Stromal cell of bone marrow (primary cell): ENCODE data around the gene ZFYVE9.
A peak's percentile ranks its signal among the peaks of the same experiment; 100 is the strongest.
"Not testable (repeated sequence)": the region's sequence is repeated elsewhere in the genome, so short reads cannot be mapped to it uniquely, and the experiment has no call there.

Experiments used
- DNase-seq: peaks from one replicate; pipeline ENCODE4 v3.0.0-alpha.2; 2012; ENCODE audit warnings: low read depth

Gene ZFYVE9

DNA sequence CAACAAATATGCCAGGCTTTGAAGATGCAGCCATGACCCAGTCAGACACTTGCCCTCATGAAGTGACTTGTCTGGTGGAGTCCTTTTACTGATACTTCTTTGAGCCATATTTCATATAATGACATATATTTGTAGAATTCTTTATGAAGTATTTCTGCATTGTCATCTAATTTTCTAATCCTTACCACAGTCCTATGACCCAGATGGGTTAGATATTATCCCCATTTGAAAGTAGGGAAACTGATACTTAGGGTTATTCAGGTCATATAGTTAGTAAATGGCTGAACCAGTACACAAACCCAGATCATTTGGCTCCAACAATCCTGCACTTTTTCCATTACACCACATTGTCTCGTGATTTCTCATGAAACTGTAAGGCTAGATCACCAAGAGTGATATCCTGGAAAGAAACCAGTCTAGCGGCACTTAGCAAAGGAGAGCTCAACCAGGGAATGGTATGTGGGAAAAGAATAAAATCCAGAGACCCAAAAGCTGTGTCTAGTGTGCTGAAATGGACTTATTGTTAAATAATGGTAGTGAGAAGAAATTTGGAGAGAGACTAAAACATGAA, 49.6 kb downstream of the ZFYVE9 start:
- DNase-seq: no peak

- DNase-seq: no peak
These were observed 50.1 kb downstream of the ZFYVE9 start for GRCh38 chr1:52192024-52192423.

DNA sequence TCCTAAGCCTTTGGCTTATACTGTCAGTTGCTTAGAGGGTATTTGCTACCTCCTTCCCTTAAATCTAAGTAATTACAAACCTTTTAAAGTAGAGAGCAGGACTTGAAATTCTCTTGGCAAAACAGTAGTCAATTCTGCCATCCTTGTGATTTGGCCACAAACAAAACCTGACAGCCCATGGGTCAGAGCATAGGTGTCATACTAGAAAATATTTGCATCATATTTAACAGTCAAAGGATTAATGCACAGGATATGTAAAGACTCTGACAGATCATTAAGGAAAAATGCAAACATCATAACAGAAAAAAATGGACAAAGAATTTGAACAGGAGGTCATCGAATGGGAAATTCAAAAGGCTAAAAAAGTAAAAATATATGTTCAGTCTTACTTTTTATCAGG, 50.5 kb downstream of the ZFYVE9 start:
- no peak for DNase-seq

DNA sequence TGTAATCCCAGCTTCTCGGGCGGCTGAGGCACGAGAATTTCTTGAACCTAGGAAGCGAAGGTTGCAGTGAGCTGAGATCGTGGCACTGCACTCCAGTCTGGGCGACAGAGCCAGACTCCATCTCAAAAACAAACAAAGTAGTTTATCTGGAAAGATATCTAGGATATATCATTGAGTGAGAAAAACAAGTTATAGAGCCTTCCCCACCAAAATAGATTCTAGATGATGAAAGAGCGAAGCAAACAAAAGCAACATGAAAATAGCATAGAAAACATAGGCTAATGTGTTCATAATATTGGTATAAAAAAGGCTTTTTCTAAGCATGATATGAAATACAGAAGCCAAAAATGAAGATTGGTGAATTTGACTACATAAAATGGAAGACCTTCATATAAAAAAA, 52.1 kb downstream of the ZFYVE9 start:
- DNase-seq: no peak

DNA sequence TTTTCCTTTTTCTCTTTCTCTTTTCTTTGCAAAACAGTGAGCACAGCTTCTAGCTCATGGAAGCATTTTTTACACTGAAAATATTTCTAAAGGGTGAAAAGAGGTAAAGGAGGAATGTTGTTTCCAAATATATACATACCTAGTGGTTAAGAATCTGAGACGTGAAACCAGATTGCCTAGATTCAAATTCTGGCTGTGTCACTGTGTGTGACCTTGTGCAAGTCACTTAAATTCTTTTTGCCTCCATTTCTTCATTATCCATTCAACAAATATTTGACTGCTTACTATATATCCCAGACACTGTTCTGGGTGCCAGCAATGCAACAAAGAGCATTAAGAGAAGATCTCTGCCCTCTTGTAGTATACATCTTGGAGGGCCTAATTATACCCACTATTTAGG, 53.3 kb downstream of the ZFYVE9 start:
- DNase-seq: no peak

- DNase-seq: no peak
These were observed 62.2 kb downstream of the ZFYVE9 start for GRCh38 chr1:52203935-52204625.

GRCh38 chr1:52204696-52205095, 62.8 kb downstream of the ZFYVE9 start:
- DNase-seq: no peak

- not testable (repeated sequence) for DNase-seq
These were observed 64.8 kb downstream of the ZFYVE9 start for GRCh38 chr1:52206686-52207085.

DNA sequence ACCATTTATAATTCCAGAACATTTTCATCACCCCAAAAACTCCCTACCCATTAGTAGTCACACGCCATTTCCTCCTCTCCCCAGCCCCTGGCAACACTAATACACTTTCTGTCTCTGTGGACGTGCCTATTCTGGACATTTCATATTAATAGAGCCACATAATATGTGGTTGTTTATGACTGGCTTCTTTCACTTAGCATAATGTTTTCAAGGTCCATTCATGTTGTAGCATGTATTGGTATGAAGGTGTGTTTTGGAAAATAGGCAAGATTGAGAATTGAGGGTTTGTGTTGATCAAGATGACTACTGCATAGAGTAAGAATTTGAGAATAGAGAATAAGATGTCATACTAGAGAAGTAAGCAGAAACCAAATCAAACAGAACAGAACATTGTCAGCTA, 67.5 kb downstream of the ZFYVE9 start:
- DNase-seq: no peak

GRCh38 chr1:52210044-52210443, 68.2 kb downstream of the ZFYVE9 start:
- no peak for DNase-seq

DNA sequence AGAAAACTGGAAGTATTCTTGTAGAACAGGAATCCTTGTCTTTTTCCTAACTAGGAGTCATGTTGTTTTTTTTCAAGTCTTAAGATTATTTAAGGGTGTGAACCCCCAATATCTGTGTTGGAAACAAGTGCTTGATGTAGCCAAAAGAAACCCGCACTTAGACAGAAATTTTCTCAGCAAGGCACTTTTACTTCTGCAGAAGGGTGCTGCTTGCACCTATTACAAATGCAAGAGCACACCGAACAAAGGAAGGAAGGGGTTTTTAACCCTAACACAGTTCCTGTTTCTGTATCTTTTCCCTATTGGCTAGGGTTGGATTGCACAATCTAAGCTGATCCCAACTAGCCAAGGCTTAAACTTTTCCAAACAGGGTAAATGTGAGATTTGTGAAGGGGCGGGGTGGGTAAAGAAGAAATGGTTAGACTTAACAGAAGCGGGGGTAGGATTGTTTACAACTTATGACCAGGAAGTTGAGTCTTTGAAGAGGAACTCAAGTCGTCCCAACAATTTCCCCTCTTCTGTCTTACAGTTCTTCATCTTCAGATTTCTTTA, 75.1 kb downstream of the ZFYVE9 start:
- no peak for DNase-seq

DNA sequence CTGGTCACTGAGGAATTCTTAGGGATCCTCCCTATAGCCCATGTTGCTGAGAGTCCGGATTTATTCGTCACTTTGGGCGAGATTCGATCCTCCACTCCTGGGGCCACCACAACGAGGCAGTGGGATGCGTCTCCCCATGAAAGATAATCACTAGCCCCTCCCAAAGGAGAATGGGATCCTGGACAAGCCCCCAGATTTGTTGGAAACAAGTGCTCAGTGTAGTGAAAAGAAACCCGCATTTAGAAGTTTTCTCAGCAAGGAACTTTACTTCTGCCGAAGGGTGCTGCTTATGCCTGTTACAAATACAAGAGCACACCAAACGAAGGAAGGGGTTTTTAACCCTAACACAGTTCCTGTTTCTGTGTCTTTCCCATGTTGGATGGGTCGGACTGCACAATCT, 83.3 kb downstream of the ZFYVE9 start:
- DNase-seq: no peak

DNA sequence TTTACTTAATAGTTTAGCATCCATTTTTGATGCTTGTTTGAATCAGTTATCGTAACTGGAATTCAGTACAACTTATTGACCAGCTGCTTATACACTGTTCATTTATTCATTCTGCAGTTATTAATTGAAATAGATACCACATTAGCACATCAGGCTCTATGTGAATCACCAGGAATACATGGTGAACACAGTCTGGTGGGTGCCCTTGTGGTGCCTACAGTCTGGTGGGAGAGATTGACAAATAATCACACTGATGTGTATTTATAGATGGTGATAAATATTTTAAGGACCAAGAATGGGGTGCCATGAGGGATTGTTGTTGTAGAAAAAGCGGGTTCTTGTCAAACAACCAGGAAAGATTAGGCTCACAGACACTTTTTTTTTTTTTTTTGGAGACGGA, 87.6 kb downstream of the ZFYVE9 start:
- no peak for DNase-seq

GRCh38 chr1:52233463-52233862, 91.6 kb downstream of the ZFYVE9 start:
- no peak for DNase-seq

DNA sequence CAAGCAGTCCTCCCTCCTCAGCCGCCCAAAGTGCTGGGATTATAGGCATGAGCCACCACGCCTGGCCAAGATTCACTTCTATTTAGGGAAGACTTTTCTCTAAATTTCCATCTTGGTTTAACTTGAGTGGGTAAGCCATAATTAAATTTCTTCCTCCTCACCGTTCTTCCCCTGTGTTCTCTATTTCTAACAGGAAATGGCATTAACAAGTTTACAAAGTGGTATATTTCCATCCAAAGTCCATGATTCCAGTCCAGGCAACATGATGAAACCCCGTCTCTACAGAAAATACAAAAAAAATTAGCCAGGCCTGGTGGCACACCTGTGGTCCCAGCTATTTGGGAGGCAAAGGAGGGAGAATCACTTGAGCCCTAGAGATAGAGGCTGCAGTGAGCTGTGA, 92.1 kb downstream of the ZFYVE9 start:
- DNase-seq: no peak

GRCh38 chr1:52234708-52235107, 92.8 kb downstream of the ZFYVE9 start:
- DNase-seq: no peak

DNA sequence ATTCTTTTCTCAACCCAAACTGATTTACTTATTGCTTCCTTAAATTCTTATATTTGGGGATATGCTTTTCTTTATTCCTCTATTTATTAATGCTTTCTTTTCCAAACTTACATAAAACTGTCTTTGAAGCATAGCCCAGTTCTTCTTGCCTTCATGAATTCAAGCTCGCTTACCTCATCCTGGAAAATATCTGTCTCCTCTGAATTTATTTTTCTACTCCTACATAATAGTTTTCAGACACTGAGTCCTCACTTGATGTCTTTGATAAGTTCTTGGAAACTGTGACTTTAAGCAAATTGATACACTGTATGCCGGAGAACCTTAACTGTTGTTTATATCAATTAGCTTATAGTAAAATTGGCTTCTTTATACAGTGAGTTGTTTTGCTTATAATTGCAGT, 93.8 kb downstream of the ZFYVE9 start:
- DNase-seq: no peak

DNA sequence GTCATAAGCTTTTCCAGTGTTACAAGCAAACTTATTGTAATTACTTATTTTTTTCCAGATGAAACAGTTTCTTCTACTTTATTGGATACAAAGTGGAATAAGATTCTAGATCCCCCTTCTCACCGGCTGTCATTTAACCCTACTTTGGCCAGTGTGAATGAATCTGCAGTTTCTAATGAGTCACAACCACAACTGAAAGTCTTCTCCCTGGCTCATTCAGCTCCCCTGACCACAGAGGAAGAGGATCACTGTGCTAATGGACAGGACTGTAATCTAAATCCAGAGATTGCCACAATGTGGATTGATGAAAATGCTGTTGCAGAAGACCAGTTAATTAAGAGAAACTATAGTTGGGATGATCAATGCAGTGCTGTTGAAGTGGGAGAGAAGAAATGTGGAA, 95.5 kb downstream of the ZFYVE9 start:
- peak; percentile 40 for DNase-seq

DNA sequence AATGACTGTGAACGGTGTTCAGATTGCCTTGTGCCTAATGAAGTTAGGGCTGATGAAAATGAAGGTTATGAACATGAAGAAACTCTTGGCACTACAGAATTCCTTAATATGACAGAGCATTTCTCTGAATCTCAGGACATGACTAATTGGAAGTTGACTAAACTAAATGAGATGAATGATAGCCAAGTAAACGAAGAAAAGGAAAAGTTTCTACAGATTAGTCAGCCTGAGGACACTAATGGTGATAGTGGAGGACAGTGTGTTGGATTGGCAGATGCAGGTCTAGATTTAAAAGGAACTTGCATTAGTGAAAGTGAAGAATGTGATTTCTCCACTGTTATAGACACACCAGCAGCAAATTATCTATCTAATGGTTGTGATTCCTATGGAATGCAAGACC, 96.6 kb downstream of the ZFYVE9 start:
- peak; percentile 28 for DNase-seq

DNA sequence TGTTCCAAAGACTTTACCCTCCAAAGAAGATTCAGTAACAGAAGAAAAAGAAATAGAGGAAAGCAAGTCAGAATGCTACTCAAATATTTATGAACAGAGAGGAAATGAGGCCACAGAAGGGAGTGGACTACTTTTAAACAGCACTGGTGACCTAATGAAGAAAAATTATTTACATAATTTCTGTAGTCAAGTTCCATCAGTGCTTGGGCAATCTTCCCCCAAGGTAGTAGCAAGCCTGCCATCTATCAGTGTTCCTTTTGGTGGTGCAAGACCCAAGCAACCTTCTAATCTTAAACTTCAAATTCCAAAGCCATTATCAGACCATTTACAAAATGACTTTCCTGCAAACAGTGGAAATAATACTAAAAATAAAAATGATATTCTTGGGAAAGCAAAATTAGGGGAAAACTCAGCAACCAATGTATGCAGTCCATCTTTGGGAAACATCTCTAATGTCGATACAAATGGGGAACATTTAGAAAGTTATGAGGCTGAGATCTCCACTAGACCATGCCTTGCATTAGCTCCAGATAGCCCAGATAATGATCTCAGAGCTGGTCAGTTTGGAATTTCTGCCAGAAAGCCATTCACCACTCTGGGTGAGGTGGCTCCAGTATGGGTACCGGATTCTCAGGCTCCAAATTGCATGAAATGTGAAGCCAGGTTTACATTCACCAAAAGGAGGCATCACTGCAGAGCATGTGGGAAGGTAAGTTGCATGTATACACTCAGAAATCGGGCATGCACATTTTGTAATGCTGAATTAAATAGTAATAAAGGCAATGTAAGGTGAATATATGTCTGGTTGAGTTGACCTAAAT, 97.2 kb downstream of the ZFYVE9 start:
- no peak for DNase-seq

DNA sequence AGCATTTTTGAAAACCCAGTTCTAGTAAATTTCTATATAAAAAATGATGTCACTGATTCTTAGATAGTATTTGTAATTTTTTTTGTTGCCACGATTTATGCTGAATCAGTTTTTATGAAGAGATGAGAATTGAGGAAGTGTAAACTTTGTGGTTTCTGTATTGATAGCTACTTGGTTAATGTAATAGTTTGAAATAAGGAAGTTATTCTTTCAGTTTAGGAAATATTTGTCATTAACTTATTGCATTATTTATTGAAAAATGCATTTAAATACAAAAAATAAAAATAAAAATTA, 97.8 kb downstream of the ZFYVE9 start:
- DNase-seq: no peak

- no peak for DNase-seq
These were observed 98.8 kb downstream of the ZFYVE9 start for GRCh38 chr1:52240592-52241210.
